ENCODE data around the gene PACSIN2.

DNA sequence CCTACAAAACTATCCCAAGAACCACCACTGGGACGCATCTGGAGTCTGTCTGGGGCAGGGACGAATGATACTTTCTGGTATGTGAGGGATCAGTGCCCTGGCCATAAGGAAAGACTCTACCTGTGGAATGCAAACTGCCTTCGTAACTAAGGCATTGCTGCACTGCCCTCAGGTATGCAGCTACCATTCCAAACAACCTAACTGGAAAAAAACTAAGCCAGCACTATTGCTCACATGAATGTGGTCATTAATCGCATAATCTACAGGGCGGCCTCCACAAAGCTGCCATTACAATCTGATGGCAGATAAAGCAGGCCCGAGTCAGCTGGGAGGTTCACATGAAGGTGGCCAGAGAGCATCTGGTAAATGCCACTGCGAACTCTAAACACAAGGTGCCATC lies 3.9 kb downstream of the PACSIN2 start:
- TF ChIP-seq CTCF (IDR thresholded peaks at IDR 0.05) (no peak), POLR2A (IDR thresholded peaks at IDR 0.05) (no peak)
